HEK293 (cell line): Measurements from ENCODE around the gene SEMA4D.

ENCODE experiments used
- CTCF ChIA-PET: fragments of 350-600 bp; formaldehyde crosslinking; extraction: SDS; loops from one replicate; lab custom pipeline; 2021; ENCODE audit warnings: antibody characterized with exemption; lab: Yijun Ruan, JAX
- POLR2A ChIA-PET: fragments of 300-600 bp; formaldehyde crosslinking; extraction: SDS; loops from one replicate; lab custom pipeline; 2020; ENCODE audit warnings: antibody characterized with exemption, inconsistent platforms; lab: Yijun Ruan, JAX
- H3K27ac ChIP-seq: fragments of 200-500 bp; sonication (Bioruptor generic); 2 replicates; pipeline ENCODE4 v1.5.1; 2014; ENCODE audit warnings: low read depth, low read length, control low read depth, inconsistent platforms; ENCODE audit errors: extremely low read depth
- H3K36me3 ChIP-seq, 2 experiments: fragments of 200-500 bp in 1 of 2; sonication (Bioruptor generic) in 1 of 2; 1 replicate in 1 of 2; 2 replicates in 1 of 2; pipeline ENCODE4 v1.5.1; 2014 to 2017; ENCODE audit warnings: inconsistent platforms in 2 of 2, low read length in 2 of 2; ENCODE audit not compliant: control insufficient read depth in 2 of 2, insufficient read depth in 1 of 2
- H3K4me1 ChIP-seq: fragments of 200-500 bp; sonication (Bioruptor generic); 2 replicates; pipeline ENCODE4 v1.5.1; 2014; ENCODE audit warnings: mild to moderate bottlenecking, low read length, inconsistent platforms; ENCODE audit not compliant: control insufficient read depth, insufficient read depth
- H3K4me3 ChIP-seq: 2 replicates; pipeline ENCODE4 v1.5.1; 2011; ENCODE audit warnings: low read depth, mild to moderate bottlenecking, control low read depth, low read length, moderate library complexity
- H3K9me3 ChIP-seq: fragments of 200-500 bp; sonication (Bioruptor generic); 2 replicates; pipeline ENCODE4 v1.5.1; 2014; ENCODE audit warnings: low read depth, low read length, inconsistent platforms; ENCODE audit not compliant: control insufficient read depth, insufficient read depth
- FEZF1 ChIP-seq: fragments of 450-650 bp; formaldehyde crosslinking; IDR thresholded peaks from 2 replicates; pipeline ENCODE4 v1.5.1; 2016; ENCODE audit warnings: missing biosample characterization, missing genetic modification characterization
- GFI1B ChIP-seq: fragments of 450-650 bp; formaldehyde crosslinking; IDR thresholded peaks from 2 replicates; pipeline ENCODE4 v1.5.1; 2016; ENCODE audit warnings: missing biosample characterization, missing genetic modification characterization
- SCRT2 ChIP-seq: fragments of 450-650 bp; formaldehyde crosslinking; IDR thresholded peaks from 2 replicates; pipeline ENCODE4 v1.5.1; 2016; ENCODE audit warnings: missing biosample characterization, missing genetic modification characterization
- SP3 ChIP-seq: fragments of 450-650 bp; formaldehyde crosslinking; IDR thresholded peaks from 2 replicates; pipeline ENCODE4 v1.5.1; 2016; ENCODE audit warnings: missing biosample characterization, missing genetic modification characterization
- ZNF19 ChIP-seq: fragments of 450-650 bp; formaldehyde crosslinking; IDR thresholded peaks from 2 replicates; pipeline ENCODE4; 2016; ENCODE audit warnings: missing biosample characterization, missing genetic modification characterization, low read depth
- ZNF214 ChIP-seq: fragments of 450-650 bp; formaldehyde crosslinking; IDR thresholded peaks from 2 replicates; pipeline ENCODE4 v1.5.1; 2017; ENCODE audit warnings: missing biosample characterization, mild to moderate bottlenecking, missing genetic modification characterization, borderline replicate concordance
- ZNF571 ChIP-seq: fragments of 450-650 bp; formaldehyde crosslinking; IDR thresholded peaks from 2 replicates; pipeline ENCODE4 v1.5.0; 2017; ENCODE audit warnings: missing biosample characterization, missing genetic modification characterization
- ZNF843 ChIP-seq: fragments of 450-650 bp; formaldehyde crosslinking; IDR thresholded peaks from 2 replicates; pipeline ENCODE4 v1.5.1; 2016; ENCODE audit warnings: missing biosample characterization, missing genetic modification characterization
- TF ChIP-seq, protein P1 (sequence below): fragments of 450-650 bp; formaldehyde crosslinking; IDR thresholded peaks from 2 replicates; pipeline ENCODE4 v1.5.1; 2016; ENCODE audit warnings: missing biosample characterization, missing genetic modification characterization
- TF ChIP-seq, protein P2 (sequence below): IDR thresholded peaks from 2 replicates; pipeline ENCODE4 v1.6.1; 2011; ENCODE audit warnings: mild to moderate bottlenecking, low read depth, low read length, borderline replicate concordance
- TF ChIP-seq, protein P3 (sequence below): fragments of 450-650 bp; formaldehyde crosslinking; IDR thresholded peaks from 2 replicates; pipeline ENCODE4 v1.5.1; 2016; ENCODE audit warnings: missing biosample characterization, missing genetic modification characterization
- TF ChIP-seq, protein P4 (sequence below): fragments of 450-650 bp; formaldehyde crosslinking; IDR thresholded peaks from 2 replicates; pipeline ENCODE4 v1.5.1; 2016; ENCODE audit warnings: missing biosample characterization, missing genetic modification characterization, low read depth
- TF ChIP-seq, protein P5 (sequence below): fragments of 450-650 bp; formaldehyde crosslinking; IDR thresholded peaks from 2 replicates; pipeline ENCODE4 v1.5.1; 2016; ENCODE audit warnings: missing biosample characterization, missing genetic modification characterization, borderline replicate concordance
- TF ChIP-seq, protein P6 (sequence below): fragments of 450-650 bp; formaldehyde crosslinking; IDR thresholded peaks from 2 replicates; pipeline ENCODE4 v1.5.1; 2017; ENCODE audit warnings: missing biosample characterization, missing genetic modification characterization

Gene SEMA4D

DNA sequence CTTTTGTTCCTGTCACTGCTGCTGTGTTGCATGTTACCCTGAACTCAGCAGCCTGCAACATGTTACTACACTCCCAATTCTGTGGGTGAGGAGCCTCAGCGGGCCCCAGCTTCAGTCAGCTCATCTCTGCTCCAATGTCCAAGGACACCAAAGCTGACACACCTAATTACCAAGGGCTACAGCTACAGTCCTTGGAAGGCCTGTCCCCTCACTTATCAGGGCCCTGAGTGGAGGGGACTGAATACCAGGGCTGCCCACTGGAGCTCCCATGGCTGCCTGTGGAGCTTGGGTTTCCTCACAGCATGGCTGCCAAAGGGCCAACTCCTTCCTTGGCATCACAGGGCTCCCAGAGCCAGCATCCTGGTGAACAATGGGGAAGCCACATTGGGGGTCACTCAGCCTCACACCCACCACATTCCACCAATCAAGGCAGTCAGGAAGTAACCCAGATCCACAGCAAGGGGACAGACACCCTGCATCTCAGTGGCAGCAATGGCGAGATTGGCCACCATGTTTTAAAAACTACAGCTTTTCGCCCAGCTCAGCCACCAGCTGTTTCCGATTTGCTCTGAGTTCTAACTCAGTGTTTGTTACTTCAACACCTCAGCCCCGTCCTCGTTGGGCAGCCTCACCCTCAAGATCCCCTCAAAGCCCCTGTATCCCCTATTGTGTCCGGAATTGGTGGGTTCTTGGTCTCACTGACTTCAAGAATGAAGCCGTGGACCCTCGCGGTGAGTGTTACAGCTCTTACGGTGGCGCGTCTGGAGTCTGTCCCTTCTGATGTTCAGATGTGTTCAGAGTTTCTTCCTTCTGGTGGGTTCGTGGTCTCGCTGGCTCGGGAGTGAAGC, 18.9 kb downstream of the SEMA4D start:
- no peaks in the 10 kb centered on the region for H3K9me3 ChIP-seq
- H3K4me3 ChIP-seq = no peak overlapping the region
- peaks cover 0 to 8% of the 10 kb centered on the region in 2 experiments; a peak in 1 of 3 replicates for H3K36me3 ChIP-seq
- POLR2A ChIA-PET = no interaction called here
- H3K27ac ChIP-seq = no peak overlapping the region
- CTCF ChIA-PET = no interaction called here
- peaks cover 8% of the 10 kb centered on the region for H3K4me1 ChIP-seq
- TF ChIP-seq ZNF214 (tag by site-specific recombination) (no peak), ZNF571 (tag by site-specific recombination) (no peak), ZNF843 (tag by site-specific recombination) (no peak), FEZF1 (tag by site-specific recombination) (no peak), SP3 (tag by site-specific recombination) (no peak)
- TF ChIP-seq, protein P1, sequence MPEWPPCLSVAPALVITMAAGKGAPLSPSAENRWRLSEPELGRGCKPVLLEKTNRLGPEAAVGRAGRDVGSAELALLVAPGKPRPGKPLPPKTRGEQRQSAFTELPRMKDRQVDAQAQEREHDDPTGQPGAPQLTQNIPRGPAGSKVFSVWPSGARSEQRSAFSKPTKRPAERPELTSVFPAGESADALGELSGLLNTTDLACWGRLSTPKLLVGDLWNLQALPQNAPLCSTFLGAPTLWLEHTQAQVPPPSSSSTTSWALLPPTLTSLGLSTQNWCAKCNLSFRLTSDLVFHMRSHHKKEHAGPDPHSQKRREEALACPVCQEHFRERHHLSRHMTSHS (tag by site-specific recombination) = no peak
- TF ChIP-seq, protein P2, sequence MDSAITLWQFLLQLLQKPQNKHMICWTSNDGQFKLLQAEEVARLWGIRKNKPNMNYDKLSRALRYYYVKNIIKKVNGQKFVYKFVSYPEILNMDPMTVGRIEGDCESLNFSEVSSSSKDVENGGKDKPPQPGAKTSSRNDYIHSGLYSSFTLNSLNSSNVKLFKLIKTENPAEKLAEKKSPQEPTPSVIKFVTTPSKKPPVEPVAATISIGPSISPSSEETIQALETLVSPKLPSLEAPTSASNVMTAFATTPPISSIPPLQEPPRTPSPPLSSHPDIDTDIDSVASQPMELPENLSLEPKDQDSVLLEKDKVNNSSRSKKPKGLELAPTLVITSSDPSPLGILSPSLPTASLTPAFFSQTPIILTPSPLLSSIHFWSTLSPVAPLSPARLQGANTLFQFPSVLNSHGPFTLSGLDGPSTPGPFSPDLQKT = no peak
- TF ChIP-seq, protein P3, sequence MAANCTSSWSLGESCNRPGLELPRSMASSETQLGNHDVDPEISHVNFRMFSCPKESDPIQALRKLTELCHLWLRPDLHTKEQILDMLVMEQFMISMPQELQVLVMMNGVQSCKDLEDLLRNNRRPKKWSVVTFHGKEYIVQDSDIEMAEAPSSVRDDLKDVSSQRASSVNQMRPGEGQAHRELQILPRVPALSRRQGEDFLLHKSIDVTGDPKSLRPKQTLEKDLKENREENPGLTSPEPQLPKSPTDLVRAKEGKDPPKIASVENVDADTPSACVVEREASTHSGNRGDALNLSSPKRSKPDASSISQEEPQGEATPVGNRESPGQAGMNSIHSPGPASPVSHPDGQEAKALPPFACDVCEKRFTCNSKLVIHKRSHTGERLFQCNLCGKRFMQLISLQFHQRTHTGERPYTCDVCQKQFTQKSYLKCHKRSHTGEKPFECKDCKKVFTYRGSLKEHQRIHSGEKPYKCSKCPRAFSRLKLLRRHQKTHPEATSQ = no peak
- TF ChIP-seq, protein P4, sequence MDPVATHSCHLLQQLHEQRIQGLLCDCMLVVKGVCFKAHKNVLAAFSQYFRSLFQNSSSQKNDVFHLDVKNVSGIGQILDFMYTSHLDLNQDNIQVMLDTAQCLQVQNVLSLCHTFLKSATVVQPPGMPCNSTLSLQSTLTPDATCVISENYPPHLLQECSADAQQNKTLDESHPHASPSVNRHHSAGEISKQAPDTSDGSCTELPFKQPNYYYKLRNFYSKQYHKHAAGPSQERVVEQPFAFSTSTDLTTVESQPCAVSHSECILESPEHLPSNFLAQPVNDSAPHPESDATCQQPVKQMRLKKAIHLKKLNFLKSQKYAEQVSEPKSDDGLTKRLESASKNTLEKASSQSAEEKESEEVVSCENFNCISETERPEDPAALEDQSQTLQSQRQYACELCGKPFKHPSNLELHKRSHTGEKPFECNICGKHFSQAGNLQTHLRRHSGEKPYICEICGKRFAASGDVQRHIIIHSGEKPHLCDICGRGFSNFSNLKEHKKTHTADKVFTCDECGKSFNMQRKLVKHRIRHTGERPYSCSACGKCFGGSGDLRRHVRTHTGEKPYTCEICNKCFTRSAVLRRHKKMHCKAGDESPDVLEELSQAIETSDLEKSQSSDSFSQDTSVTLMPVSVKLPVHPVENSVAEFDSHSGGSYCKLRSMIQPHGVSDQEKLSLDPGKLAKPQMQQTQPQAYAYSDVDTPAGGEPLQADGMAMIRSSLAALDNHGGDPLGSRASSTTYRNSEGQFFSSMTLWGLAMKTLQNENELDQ = no peak

DNA sequence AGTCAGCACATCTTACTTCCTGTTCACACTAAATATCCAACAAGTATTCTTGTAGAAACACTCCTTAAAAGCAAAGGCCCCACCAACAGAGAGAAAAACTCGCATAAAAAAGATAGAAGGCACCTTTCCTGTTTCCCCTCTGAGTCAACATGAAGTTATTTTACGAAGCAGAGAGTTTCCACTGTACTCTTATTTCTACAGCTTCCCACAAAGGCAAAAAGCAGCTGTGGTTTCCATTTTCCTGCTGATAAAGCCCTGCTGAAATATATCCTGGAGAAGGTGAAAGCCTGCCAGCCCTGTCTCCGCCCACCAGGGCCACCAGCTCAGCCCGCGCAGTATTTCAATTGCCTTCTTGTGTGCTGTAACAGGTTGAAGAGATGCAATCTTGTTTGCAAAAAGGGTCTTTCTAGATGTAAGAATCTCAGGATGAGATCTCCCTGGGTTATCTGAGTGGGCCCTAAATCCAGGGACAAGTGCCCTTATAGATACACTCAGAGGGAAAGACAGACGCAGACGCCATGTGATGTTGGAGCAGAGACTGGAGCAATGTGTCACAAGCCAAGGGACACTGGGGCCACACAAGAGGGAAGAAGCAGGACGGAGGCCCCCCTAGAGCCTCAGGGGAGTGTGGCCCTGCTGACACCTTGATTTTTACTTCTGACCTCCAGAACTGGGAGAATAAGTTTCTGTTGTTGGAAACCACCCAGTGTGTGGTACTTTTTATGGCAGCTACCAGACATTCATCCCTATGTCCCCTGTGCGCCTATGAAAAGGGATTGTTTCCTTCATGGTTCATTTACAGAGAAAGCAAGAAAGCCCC, 19.9 kb downstream of the SEMA4D start:
- Histone ChIP-seq H3K4me3 (no peak overlapping the region), H3K27ac (no peak overlapping the region), H3K36me3 (peaks cover 0 to 8% of the 10 kb centered on the region in 2 experiments; a peak in 1 of 3 replicates), H3K9me3 (no peaks in the 10 kb centered on the region), H3K4me1 (peaks cover 8% of the 10 kb centered on the region)
- POLR2A ChIA-PET = no interaction called here
- CTCF ChIA-PET = interaction anchor here (1.0 kb wide), 1 partner anchor 71 kb away, joined by 3 read pairs; no protein-coding TSS in a partner anchor
- no peak for TF ChIP-seq ZNF19 (tag by site-specific recombination)
- peak; percentile 55 for TF ChIP-seq SCRT2 (tag by site-specific recombination)
- TF ChIP-seq, protein P5, sequence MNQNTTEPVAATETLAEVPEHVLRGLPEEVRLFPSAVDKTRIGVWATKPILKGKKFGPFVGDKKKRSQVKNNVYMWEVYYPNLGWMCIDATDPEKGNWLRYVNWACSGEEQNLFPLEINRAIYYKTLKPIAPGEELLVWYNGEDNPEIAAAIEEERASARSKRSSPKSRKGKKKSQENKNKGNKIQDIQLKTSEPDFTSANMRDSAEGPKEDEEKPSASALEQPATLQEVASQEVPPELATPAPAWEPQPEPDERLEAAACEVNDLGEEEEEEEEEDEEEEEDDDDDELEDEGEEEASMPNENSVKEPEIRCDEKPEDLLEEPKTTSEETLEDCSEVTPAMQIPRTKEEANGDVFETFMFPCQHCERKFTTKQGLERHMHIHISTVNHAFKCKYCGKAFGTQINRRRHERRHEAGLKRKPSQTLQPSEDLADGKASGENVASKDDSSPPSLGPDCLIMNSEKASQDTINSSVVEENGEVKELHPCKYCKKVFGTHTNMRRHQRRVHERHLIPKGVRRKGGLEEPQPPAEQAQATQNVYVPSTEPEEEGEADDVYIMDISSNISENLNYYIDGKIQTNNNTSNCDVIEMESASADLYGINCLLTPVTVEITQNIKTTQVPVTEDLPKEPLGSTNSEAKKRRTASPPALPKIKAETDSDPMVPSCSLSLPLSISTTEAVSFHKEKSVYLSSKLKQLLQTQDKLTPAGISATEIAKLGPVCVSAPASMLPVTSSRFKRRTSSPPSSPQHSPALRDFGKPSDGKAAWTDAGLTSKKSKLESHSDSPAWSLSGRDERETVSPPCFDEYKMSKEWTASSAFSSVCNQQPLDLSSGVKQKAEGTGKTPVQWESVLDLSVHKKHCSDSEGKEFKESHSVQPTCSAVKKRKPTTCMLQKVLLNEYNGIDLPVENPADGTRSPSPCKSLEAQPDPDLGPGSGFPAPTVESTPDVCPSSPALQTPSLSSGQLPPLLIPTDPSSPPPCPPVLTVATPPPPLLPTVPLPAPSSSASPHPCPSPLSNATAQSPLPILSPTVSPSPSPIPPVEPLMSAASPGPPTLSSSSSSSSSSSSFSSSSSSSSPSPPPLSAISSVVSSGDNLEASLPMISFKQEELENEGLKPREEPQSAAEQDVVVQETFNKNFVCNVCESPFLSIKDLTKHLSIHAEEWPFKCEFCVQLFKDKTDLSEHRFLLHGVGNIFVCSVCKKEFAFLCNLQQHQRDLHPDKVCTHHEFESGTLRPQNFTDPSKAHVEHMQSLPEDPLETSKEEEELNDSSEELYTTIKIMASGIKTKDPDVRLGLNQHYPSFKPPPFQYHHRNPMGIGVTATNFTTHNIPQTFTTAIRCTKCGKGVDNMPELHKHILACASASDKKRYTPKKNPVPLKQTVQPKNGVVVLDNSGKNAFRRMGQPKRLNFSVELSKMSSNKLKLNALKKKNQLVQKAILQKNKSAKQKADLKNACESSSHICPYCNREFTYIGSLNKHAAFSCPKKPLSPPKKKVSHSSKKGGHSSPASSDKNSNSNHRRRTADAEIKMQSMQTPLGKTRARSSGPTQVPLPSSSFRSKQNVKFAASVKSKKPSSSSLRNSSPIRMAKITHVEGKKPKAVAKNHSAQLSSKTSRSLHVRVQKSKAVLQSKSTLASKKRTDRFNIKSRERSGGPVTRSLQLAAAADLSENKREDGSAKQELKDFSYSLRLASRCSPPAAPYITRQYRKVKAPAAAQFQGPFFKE (tag by site-specific recombination) = no peak
- TF ChIP-seq, protein P6, sequence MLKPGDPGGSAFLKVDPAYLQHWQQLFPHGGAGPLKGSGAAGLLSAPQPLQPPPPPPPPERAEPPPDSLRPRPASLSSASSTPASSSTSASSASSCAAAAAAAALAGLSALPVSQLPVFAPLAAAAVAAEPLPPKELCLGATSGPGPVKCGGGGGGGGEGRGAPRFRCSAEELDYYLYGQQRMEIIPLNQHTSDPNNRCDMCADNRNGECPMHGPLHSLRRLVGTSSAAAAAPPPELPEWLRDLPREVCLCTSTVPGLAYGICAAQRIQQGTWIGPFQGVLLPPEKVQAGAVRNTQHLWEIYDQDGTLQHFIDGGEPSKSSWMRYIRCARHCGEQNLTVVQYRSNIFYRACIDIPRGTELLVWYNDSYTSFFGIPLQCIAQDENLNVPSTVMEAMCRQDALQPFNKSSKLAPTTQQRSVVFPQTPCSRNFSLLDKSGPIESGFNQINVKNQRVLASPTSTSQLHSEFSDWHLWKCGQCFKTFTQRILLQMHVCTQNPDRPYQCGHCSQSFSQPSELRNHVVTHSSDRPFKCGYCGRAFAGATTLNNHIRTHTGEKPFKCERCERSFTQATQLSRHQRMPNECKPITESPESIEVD (tag by site-specific recombination) = peak; percentile 40; the same call in 1 of the 2 replicates
- no peak for TF ChIP-seq GFI1B (tag by site-specific recombination)
